Right lobe of liver (tissue), 4 donors: ENCODE data around the gene ALDOA.

Experiments
- POLR2A ChIP-seq: fragments of 450-650 bp; IDR thresholded peaks from one replicate; pipeline ENCODE4 v1.6.1; 2017; ENCODE audit warnings: antibody characterized with exemption, mild to moderate bottlenecking
- TF ChIP-seq, protein P1 (sequence below), 4 donors: fragments of 200-600 bp in 3 of 4; fragments of 450-650 bp in 1 of 4; IDR thresholded peaks; one replicate each; pipeline versions ENCODE4 v1.5.1 to v1.8.0; 2016 to 2022; ENCODE audit warnings: antibody characterized with exemption in 4 of 4, mild to moderate bottlenecking in 2 of 4
- donor health status: DM: no; HTN: no; CAD: no.
- donor health status: DM: no; HTN: no; CAD: no.
- donor health status: DM: no; HTN: yes; CAD: no.

DNA sequence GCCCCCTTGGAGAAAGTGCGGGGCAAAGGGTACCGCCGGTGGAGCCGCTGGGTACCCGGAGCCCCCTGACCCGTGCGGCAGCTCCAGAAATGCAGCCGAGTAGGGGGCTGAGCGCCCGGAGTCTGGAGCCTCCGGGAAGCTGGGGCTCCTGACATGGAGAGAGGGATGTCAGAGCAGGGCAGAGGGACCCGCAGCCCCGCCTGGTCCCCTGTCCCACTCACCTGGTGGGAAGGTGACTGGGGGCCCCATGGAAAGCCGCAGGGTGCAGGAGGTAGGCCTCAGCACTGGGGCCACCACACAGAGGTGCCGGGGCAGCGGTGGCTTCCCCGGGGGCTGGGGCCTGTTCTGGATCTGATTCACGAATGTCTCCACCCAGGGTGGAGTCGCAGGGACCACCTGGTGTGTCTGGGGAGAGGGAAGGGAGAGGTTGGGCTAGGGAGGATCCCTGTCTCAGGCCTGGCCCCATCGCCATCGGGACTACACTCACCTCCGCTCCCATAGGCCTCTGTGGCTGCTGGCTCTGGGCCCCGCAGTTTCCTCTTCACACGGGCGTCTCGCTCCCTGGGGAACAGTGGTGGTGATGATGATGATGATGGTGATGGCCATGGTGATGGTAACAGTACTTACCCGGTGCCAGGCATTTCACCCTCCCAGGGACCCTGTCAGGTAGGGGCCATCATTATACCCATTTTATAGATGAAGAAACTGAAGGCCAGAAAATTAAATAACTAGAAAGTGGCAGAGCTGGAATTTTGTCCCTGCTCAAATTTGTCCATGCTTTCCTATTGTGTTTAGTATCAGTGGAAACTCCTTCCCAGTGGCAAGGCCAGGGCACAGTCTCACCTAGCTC lies 21.0 kb downstream of the ALDOA start:
- TF ChIP-seq, protein P1, sequence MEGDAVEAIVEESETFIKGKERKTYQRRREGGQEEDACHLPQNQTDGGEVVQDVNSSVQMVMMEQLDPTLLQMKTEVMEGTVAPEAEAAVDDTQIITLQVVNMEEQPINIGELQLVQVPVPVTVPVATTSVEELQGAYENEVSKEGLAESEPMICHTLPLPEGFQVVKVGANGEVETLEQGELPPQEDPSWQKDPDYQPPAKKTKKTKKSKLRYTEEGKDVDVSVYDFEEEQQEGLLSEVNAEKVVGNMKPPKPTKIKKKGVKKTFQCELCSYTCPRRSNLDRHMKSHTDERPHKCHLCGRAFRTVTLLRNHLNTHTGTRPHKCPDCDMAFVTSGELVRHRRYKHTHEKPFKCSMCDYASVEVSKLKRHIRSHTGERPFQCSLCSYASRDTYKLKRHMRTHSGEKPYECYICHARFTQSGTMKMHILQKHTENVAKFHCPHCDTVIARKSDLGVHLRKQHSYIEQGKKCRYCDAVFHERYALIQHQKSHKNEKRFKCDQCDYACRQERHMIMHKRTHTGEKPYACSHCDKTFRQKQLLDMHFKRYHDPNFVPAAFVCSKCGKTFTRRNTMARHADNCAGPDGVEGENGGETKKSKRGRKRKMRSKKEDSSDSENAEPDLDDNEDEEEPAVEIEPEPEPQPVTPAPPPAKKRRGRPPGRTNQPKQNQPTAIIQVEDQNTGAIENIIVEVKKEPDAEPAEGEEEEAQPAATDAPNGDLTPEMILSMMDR (IDR thresholded peaks at IDR 0.05) = no peak
- no peak for TF ChIP-seq POLR2A
